Left ventricle myocardium inferior (tissue), 1 donor: ENCODE results near the gene KRT5. TPM values are rescaled to one million over a fixed set of nuclear protein-coding genes. Genes with fewer than 3 reads are reported as not detected.

Experiments used
- DNase-seq: peaks from one replicate; pipeline ENCODE4 v3.0.0-alpha.2; 2020
- H3K27ac ChIP-seq: fragments of 200-600 bp; replicated peaks from 2 replicates; pipeline ENCODE4 v1.8.0; 2021
- H3K27me3 ChIP-seq: fragments of 200-600 bp; 2 replicates; pipeline ENCODE4 v1.8.0; 2021; ENCODE audit warnings: low read depth
- H3K36me3 ChIP-seq: fragments of 200-600 bp; 2 replicates; pipeline ENCODE4 v1.8.0; 2021
- H3K4me1 ChIP-seq: fragments of 200-600 bp; 2 replicates; pipeline ENCODE4 v1.8.0; 2021
- H3K4me3 ChIP-seq: fragments of 200-600 bp; 2 replicates; pipeline ENCODE4 v1.8.0; 2021; ENCODE audit warnings: mild to moderate bottlenecking, moderate library complexity
- H3K9me3 ChIP-seq: fragments of 200-600 bp; replicated peaks from 2 replicates; pipeline ENCODE4 v1.8.0; 2021
- CTCF ChIP-seq: fragments of 200-600 bp; IDR thresholded peaks from 2 replicates; pipeline ENCODE4 v1.8.0; 2021; ENCODE audit warnings: antibody characterized with exemption, mild to moderate bottlenecking, borderline replicate concordance
- intact Hi-C: fragments of 100-400 bp; cut with micrococcal nuclease; formaldehyde crosslinking; loops from one replicate; pipeline ENCODE4 v1.11.0; 2022
- total RNA-seq: library from RNA; stranded (reverse); fragmentation: NEBNext Ultra II Directional; extraction: Animal tissue kit (Norgen Biotek cat#: 25700); gene quantifications from one replicate; pipeline ENCODE4 v1.2.1, GENCODE V29; 2021
- donor health status: DM: no; HTN: yes; CAD: no; lungs with severe emphysema.

The KRT5 gene
- total RNA-seq, 1 donor from 2014 or later = not detected

GRCh38 chr12:52530905-52531304 is 10.7 kb upstream of the KRT5 start:
- Histone ChIP-seq H3K9me3 (no peaks in the 10 kb centered on the region), H3K27me3 (peaks cover 8% of the 10 kb centered on the region), H3K4me3 (no peak overlapping the region), H3K27ac (no peak overlapping the region), H3K36me3 (no peaks in the 10 kb centered on the region), H3K4me1 (no peaks in the 10 kb centered on the region)
- intact Hi-C loops = no loop called here
- DNase-seq = no peak
- no peak for TF ChIP-seq CTCF

GRCh38 chr12:52530366-52530765 is 10.2 kb upstream of the KRT5 start:
- no peaks in the 10 kb centered on the region for H3K4me1 ChIP-seq
- H3K27ac ChIP-seq = no peak overlapping the region
- no peaks in the 10 kb centered on the region for H3K36me3 ChIP-seq
- no peaks in the 10 kb centered on the region for H3K9me3 ChIP-seq
- intact Hi-C loops = no loop called here
- no peak for DNase-seq
- peaks cover 8% of the 10 kb centered on the region for H3K27me3 ChIP-seq
- no peak overlapping the region for H3K4me3 ChIP-seq
- no peak for TF ChIP-seq CTCF

GRCh38 chr12:52529846-52530245 is 9.7 kb upstream of the KRT5 start:
- TF ChIP-seq CTCF = no peak
- Histone ChIP-seq H3K4me3 (no peak overlapping the region), H3K4me1 (no peaks in the 10 kb centered on the region), H3K27me3 (peaks cover 8% of the 10 kb centered on the region), H3K27ac (no peak overlapping the region), H3K36me3 (no peaks in the 10 kb centered on the region), H3K9me3 (no peaks in the 10 kb centered on the region)
- intact Hi-C loops = no loop called here
- DNase-seq = no peak

- intact Hi-C loops = no loop called here
These were observed 9.2 kb upstream of the KRT5 start for GRCh38 chr12:52529417-52529816.

GRCh38 chr12:52528641-52529143 is 8.5 kb upstream of the KRT5 start:
- intact Hi-C loops = no loop called here
- Histone ChIP-seq H3K36me3 (no peaks in the 10 kb centered on the region), H3K27ac (no peak overlapping the region), H3K4me1 (no peaks in the 10 kb centered on the region), H3K27me3 (peaks cover 17% of the 10 kb centered on the region), H3K4me3 (no peak overlapping the region), H3K9me3 (no peaks in the 10 kb centered on the region)
- TF ChIP-seq CTCF = no peak
- no peak for DNase-seq

More at GRCh38 chr12:52529417-52529816, 9.2 kb upstream of the KRT5 start:
- Histone ChIP-seq H3K27me3 (peaks cover 10% of the 10 kb centered on the region), H3K4me3 (no peak overlapping the region), H3K9me3 (no peaks in the 10 kb centered on the region), H3K4me1 (no peaks in the 10 kb centered on the region), H3K36me3 (no peaks in the 10 kb centered on the region), H3K27ac (no peak overlapping the region)
- no peak for TF ChIP-seq CTCF
- no peak for DNase-seq
